Measurements from ENCODE around the gene HERPUD2.

HERPUD2 gene, protein sequence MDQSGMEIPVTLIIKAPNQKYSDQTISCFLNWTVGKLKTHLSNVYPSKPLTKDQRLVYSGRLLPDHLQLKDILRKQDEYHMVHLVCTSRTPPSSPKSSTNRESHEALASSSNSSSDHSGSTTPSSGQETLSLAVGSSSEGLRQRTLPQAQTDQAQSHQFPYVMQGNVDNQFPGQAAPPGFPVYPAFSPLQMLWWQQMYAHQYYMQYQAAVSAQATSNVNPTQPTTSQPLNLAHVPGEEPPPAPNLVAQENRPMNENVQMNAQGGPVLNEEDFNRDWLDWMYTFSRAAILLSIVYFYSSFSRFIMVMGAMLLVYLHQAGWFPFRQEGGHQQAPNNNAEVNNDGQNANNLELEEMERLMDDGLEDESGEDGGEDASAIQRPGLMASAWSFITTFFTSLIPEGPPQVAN

DNA sequence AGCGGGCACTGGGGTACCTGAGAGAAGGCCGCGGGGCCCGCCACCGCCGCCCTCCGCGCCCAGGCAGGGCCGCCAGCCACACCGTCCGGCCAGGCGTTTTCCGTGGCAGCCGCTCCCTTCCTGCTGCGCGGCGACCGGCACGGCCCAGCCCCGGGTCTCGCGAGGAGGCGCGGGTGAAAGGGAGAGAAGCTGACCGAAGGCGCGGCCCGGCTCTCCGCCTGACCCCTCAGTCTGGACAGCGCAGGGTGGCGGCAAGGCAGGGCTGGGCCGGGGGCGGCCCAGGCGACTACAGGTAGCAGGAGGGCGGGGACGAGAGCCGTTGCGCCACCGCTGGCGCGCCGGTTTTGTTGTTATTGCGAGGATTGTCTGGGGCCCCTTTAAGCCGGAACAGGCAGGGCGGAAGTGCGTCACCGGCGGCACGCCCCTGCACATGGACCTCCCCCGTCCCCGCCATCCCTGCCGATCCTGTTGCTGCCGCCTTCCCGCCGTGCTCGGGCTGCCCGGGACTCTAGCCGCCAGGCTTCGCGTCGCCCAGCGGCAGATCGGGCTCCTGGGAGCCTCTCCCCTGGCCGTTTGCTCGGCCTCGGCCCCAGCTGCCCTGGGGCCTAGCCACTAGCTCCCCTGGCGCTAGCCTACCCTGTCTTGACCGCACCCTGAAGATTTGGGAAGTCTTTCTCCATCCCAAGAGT lies at the start of gene HERPUD2:
Gene HERPUD2, minus strand, starts transcription at position 352 of the 689 bp plus-strand sequence. CDS start 805 bp downstream, outside the sequence.
- Mint-ChIP-seq H3K27ac (ENCODE audit: low read depth) (peak within 1 kb of the TSS; percentile 97), H3K36me3 (ENCODE audit: insufficient read depth) (peaks cover 32% of the 10 kb centered on the region), H3K4me3 (peak within 1 kb of the TSS; percentile 86), H3K4me1 (peaks cover 63% of the 10 kb centered on the region), H3K27me3 (no peaks in the 10 kb centered on the region), H3K9me3 (no peaks in the 10 kb centered on the region)
- DNase-seq (ENCODE audit: low spot score in 2 of 2) (peak; percentile 83 to 88), ATAC-seq (replicated peaks; ENCODE audit: extremely low read depth, poor library complexity, severe bottlenecking) (peak; percentile 87)

DNA sequence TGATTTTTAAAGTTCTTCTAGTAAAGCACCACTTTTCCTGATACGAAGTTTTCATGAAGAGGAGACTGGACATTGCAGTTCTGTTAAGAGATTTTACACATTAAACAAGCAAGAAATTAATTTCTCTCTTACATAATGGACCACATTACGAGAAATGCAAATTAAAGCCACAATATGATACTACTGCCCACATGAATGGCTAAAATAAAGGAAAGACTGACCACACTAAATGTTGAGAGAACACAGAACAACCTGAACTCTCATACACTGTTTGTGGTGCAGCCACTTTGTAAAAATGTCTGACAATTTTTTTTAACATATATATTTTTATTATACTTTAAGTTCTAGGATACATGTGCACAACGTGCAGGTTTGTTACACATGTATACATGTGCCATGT lies 44.0 kb upstream of the HERPUD2 start:
- no peak for DNase-seq (ENCODE audit: low spot score in 2 of 2)
- Mint-ChIP-seq H3K4me3 (no peak overlapping the region), H3K27me3 (no peaks in the 10 kb centered on the region), H3K9me3 (no peaks in the 10 kb centered on the region), H3K4me1 (no peaks in the 10 kb centered on the region), H3K36me3 (ENCODE audit: insufficient read depth) (no peaks in the 10 kb centered on the region), H3K27ac (ENCODE audit: low read depth) (no peak overlapping the region)
- no peak for ATAC-seq (replicated peaks; ENCODE audit: extremely low read depth, poor library complexity, severe bottlenecking)

DNA sequence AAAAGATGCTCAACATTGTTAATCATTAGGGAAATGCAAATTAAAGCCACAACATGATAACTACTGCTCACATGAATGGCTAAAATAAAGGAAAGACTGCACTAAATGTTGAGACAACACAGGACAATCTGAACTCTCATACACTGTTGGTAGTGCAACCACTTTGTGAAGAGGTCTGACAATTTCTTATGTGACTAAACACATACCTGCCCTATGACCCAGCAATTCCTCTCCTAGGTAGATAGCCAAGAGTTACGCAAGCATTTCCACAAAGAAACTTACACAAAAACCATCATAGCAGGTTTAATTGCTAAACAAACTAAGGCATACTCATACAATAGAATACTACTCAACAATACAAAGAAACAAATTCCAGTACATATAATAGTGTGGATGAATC lies 41.8 kb upstream of the HERPUD2 start:
- Mint-ChIP-seq H3K4me3 (no peak overlapping the region), H3K27me3 (no peaks in the 10 kb centered on the region), H3K4me1 (peaks cover 3% of the 10 kb centered on the region), H3K36me3 (ENCODE audit: insufficient read depth) (no peaks in the 10 kb centered on the region), H3K27ac (ENCODE audit: low read depth) (no peak overlapping the region), H3K9me3 (no peaks in the 10 kb centered on the region)
- ATAC-seq (replicated peaks; ENCODE audit: extremely low read depth, poor library complexity, severe bottlenecking) (no peak), DNase-seq (ENCODE audit: low spot score in 2 of 2) (no peak)

DNA sequence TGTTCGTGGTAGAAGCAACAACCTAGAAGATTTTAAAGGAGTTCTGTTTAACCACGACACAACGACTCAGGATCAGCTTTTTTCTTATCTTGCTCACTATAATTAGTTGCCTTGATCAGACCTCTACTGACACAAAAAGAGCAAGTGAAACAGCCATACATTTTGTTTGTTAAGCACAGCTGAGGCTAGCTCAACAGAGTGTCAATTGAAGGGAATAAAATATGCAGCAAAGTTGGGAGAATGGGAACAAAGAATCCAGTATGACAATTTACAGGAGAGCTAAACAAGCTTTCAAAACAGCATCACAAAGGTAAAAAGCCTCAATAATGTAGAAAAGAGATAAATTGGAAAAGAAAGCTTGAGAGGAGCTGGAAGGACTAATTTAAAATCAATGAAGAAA lies 40.5 kb upstream of the HERPUD2 start:
- DNase-seq (ENCODE audit: low spot score in 2 of 2): no peak
- no peaks in the 10 kb centered on the region for H3K36me3 Mint-ChIP-seq (ENCODE audit: insufficient read depth)
- H3K27ac Mint-ChIP-seq (ENCODE audit: low read depth): no peak overlapping the region
- no peak overlapping the region for H3K4me3 Mint-ChIP-seq
- no peaks in the 10 kb centered on the region for H3K27me3 Mint-ChIP-seq
- no peak for ATAC-seq (replicated peaks; ENCODE audit: extremely low read depth, poor library complexity, severe bottlenecking)
- H3K9me3 Mint-ChIP-seq: no peaks in the 10 kb centered on the region
- H3K4me1 Mint-ChIP-seq: peaks cover 10% of the 10 kb centered on the region

DNA sequence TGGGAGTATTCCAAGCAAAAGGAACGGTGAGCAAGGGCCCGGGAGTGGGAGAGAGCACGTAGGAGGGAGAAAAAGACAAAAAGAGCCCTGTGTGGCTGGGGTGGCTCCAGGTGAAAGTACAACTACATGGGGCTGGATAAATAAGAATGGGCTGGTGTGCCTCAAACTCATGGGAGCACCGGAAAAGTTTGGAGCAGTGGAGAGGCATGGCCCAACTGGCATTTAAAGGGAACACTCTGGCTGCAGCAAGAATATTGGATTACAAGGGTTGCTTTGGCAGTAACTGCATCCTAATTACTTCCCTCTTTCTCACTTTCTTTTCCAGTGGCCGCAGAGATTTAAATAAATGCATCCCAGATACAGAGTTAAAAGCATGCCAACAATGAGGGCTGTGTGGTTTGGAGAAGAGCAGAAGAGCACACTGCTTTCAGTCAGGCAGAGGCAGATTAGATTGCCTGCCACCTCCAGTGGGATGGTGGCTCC lies 39.1 kb upstream of the HERPUD2 start:
- Mint-ChIP-seq H3K4me1 (peaks cover 23% of the 10 kb centered on the region), H3K27me3 (no peaks in the 10 kb centered on the region), H3K9me3 (no peaks in the 10 kb centered on the region), H3K27ac (ENCODE audit: low read depth) (no peak overlapping the region), H3K36me3 (ENCODE audit: insufficient read depth) (peaks cover 5% of the 10 kb centered on the region), H3K4me3 (no peak overlapping the region)
- ATAC-seq (replicated peaks; ENCODE audit: extremely low read depth, poor library complexity, severe bottlenecking): no peak
- no peak for DNase-seq (ENCODE audit: low spot score in 2 of 2)

DNA sequence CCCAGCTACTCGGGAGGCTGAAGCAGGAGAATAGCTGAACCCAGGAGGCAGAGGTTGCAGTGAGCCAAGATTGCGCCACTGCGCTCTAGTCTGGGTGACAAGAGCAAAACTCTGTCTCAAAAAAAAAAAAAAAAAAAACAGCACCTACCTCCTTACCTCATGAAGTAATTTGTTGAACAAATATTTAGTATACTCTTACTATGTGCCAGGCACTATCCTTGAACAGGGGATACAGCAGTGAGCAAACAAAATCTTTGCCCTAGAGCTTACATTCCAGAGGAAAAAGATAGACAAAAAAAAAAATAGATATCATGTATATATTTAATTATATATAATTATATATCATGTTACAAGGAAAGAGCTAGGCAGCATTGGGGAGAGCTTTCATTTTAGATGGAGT lies 36.4 kb upstream of the HERPUD2 start:
- no peak for ATAC-seq (replicated peaks; ENCODE audit: extremely low read depth, poor library complexity, severe bottlenecking)
- Mint-ChIP-seq H3K27me3 (no peaks in the 10 kb centered on the region), H3K4me3 (no peak overlapping the region), H3K9me3 (no peaks in the 10 kb centered on the region), H3K27ac (ENCODE audit: low read depth) (no peak overlapping the region), H3K4me1 (peaks cover 49% of the 10 kb centered on the region), H3K36me3 (ENCODE audit: insufficient read depth) (peaks cover 9% of the 10 kb centered on the region)
- no peak for DNase-seq (ENCODE audit: low spot score in 2 of 2)

DNA sequence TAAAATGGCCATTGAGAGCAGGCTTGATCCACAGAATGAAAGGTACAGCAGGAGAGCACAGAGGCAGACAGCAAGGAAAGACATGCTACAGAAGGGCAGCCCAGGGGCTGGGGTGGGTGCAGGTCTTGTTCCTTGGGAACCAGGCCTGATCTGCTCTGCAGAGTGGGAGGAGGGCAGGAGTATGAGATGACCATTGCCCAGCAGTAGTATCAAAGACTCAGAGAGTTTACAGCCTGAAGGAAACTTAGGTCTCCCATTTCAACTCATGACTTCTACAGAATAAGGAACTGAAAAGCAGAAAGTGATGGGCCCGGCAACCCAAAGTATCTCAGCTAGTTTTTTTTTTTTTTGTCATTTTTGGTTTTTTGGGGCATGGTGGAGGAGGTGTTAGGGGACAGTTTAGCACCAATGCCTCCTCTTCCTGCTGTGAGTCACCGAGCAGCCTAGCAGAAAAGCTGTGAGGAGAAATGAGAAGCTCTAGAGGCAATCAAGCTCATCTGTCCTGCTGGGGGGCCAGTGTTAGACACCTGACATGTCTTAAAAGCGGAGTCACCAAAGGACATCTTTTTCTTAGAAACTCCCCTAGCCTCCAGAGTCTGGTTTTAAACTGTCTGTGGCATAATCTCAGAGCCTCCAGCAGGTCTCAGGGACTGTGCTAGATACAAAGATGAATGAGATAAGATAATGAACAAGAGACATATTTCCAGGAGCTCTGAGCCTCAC lies 34.3 kb upstream of the HERPUD2 start:
- H3K4me3 Mint-ChIP-seq: peak overlapping the region; percentile 72
- peaks cover 14% of the 10 kb centered on the region for H3K36me3 Mint-ChIP-seq (ENCODE audit: insufficient read depth)
- peak in 1 of 2 donors; percentile 70 for DNase-seq (ENCODE audit: low spot score in 2 of 2)

DNA sequence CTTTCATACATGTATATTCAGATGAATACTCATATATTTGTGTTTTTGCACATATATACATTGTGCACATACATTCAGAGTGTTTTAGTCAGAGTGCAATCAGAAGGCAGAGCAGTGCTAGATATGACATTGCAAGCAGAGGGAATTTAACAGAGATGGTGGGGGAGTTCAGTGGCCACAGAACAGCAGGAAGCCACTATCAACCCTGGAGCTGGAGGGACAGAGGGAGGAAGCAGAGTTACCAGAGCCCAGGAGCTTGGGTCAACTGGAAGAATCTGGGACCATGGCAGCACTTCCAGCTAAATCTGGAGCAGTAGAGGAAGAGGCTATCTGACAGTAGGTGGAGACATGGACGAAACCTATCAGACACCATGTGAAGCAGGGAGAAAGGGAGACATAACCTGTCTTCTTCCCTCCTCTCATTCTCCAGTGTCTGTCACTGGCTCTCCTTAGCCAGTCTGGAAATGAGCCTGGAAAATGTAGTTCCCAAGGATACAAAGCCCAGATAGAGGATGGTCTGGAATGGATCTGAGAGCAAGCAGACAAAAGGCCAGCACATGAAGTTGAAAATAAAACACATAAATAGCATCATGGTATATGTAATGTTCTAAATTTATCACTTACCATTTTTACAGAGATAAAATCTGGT lies 33.6 kb upstream of the HERPUD2 start:
- no peaks in the 10 kb centered on the region for H3K9me3 Mint-ChIP-seq
- H3K4me1 Mint-ChIP-seq: peaks cover 74% of the 10 kb centered on the region
- DNase-seq (ENCODE audit: low spot score in 2 of 2): no peak
- no peaks in the 10 kb centered on the region for H3K27me3 Mint-ChIP-seq
- H3K27ac Mint-ChIP-seq (ENCODE audit: low read depth): peak overlapping the region; percentile 92
- peak overlapping the region; percentile 72 for H3K4me3 Mint-ChIP-seq
- no peak for ATAC-seq (replicated peaks; ENCODE audit: extremely low read depth, poor library complexity, severe bottlenecking)
- H3K36me3 Mint-ChIP-seq (ENCODE audit: insufficient read depth): peaks cover 14% of the 10 kb centered on the region

More for the DNA sequence above, 34.3 kb upstream of the HERPUD2 start:
- peak; percentile 74 for ATAC-seq (replicated peaks; ENCODE audit: extremely low read depth, poor library complexity, severe bottlenecking)
- H3K4me1 Mint-ChIP-seq: peaks cover 67% of the 10 kb centered on the region
- H3K27ac Mint-ChIP-seq (ENCODE audit: low read depth): peak overlapping the region; percentile 92
- H3K9me3 Mint-ChIP-seq: no peaks in the 10 kb centered on the region
- H3K27me3 Mint-ChIP-seq: no peaks in the 10 kb centered on the region

DNA sequence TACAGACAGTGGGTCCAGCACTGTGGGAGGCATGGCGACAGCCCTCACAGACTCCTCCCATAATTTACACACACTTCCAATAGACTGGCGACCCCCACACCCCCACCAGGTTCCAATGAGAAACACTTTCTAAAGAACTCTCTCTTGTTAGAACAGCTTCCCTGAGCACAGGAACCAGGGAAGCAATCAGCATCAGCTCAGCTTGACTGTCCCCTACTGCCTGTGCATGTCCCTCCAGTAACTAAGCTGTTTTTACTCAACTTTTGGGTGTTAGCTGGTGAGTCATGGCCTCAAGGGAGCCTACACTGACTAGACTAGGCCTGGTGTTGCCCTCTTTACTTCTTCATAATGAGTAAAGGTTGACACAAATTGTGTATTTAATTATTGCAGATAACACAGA lies 32.6 kb upstream of the HERPUD2 start:
- peaks cover 84% of the 10 kb centered on the region for H3K4me1 Mint-ChIP-seq
- ATAC-seq (replicated peaks; ENCODE audit: extremely low read depth, poor library complexity, severe bottlenecking) (no peak), DNase-seq (ENCODE audit: low spot score in 2 of 2) (no peak)
- no peak overlapping the region for H3K27ac Mint-ChIP-seq (ENCODE audit: low read depth)
- no peaks in the 10 kb centered on the region for H3K9me3 Mint-ChIP-seq
- peak overlapping the region; percentile 39 for H3K4me3 Mint-ChIP-seq
- peaks cover 14% of the 10 kb centered on the region for H3K36me3 Mint-ChIP-seq (ENCODE audit: insufficient read depth)
- no peaks in the 10 kb centered on the region for H3K27me3 Mint-ChIP-seq

DNA sequence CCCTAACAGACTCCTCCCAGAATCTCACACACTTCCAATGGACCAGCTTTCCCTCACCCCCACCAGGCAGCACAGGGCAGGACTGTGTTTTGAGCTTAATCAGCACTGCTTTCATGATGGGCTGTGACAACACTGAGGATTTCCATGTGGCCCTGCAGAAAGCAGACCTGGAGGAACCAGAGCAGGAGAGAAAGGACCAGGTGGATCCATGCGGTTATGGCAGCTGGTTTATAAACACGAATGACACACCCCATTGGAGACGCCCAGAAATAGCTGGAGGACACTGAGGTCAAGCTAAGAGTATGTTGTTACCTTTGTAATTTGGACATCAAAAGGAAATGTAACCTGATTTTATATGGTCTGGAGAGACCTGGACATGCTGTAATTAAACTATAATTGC lies 31.7 kb upstream of the HERPUD2 start:
- peaks cover 90% of the 10 kb centered on the region for H3K4me1 Mint-ChIP-seq
- peak overlapping the region; percentile 58 for H3K27ac Mint-ChIP-seq (ENCODE audit: low read depth)
- ATAC-seq (replicated peaks; ENCODE audit: extremely low read depth, poor library complexity, severe bottlenecking) (no peak), DNase-seq (ENCODE audit: low spot score in 2 of 2) (no peak)
- peaks cover 14% of the 10 kb centered on the region for H3K36me3 Mint-ChIP-seq (ENCODE audit: insufficient read depth)
- no peaks in the 10 kb centered on the region for H3K9me3 Mint-ChIP-seq
- no peak overlapping the region for H3K4me3 Mint-ChIP-seq
- no peaks in the 10 kb centered on the region for H3K27me3 Mint-ChIP-seq

DNA sequence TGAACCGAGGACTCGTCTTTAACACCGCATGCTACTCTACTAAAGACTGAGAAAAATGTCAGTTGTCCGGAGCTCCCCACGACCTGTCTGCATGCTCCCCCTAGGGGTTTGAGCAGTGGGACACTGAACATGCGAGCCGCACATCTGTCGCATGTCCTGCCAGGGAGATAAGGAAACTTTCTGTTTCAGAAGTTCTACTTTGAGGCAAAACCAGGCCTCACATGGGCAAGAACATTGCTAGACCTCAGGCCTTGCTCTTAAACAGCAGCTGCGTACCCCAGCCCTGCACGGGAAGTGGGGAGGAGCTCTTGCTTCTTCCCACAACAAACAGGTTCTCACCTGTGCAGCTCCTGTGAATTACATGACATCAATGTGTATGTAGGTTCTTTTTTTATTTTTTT lies 30.3 kb upstream of the HERPUD2 start:
- peaks cover 84% of the 10 kb centered on the region for H3K4me1 Mint-ChIP-seq
- H3K27me3 Mint-ChIP-seq: no peaks in the 10 kb centered on the region
- peaks cover 14% of the 10 kb centered on the region for H3K36me3 Mint-ChIP-seq (ENCODE audit: insufficient read depth)
- DNase-seq (ENCODE audit: low spot score in 2 of 2) (peak; percentile 56 to 83), ATAC-seq (replicated peaks; ENCODE audit: extremely low read depth, poor library complexity, severe bottlenecking) (peak; percentile 66)
- H3K27ac Mint-ChIP-seq (ENCODE audit: low read depth): peak overlapping the region; percentile 89
- H3K9me3 Mint-ChIP-seq: no peaks in the 10 kb centered on the region
- peak overlapping the region; percentile 67 for H3K4me3 Mint-ChIP-seq

DNA sequence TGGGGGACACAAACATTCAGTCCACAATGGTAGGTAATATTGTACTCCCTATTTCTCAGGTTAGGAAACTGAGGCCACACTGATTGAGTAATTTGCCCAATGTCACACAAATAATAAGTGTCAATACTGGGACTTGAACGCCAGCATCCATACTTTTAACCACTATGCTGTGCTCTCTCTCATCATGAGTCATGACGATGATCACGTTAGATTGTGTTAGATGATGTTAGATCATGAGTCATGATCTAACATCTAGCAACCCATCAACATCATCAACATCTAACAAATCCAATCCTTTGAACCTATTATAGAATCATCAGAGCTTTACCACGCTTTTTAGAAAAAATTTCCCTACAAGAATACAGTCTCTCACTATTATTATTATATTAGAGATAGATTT lies 28.1 kb upstream of the HERPUD2 start:
- no peaks in the 10 kb centered on the region for H3K27me3 Mint-ChIP-seq
- H3K27ac Mint-ChIP-seq (ENCODE audit: low read depth): peak overlapping the region; percentile 89
- no peak overlapping the region for H3K4me3 Mint-ChIP-seq
- peaks cover 7% of the 10 kb centered on the region for H3K36me3 Mint-ChIP-seq (ENCODE audit: insufficient read depth)
- peak; percentile 77 for ATAC-seq (replicated peaks; ENCODE audit: extremely low read depth, poor library complexity, severe bottlenecking)
- no peak for DNase-seq (ENCODE audit: low spot score in 2 of 2)
- no peaks in the 10 kb centered on the region for H3K9me3 Mint-ChIP-seq
- peaks cover 63% of the 10 kb centered on the region for H3K4me1 Mint-ChIP-seq

Data from central memory CD8-positive, alpha-beta T cell (primary cell).